K562 (cell line): Measurements from ENCODE around the gene SMAD3.

Experiments used
- BCOR ChIP-seq: fragments of 450-650 bp; IDR thresholded peaks from 2 replicates; pipeline ENCODE4 v1.6.1; 2016
- XRCC3 ChIP-seq: fragments of 450-650 bp; IDR thresholded peaks from 2 replicates; pipeline ENCODE4 v1.6.1; 2017; ENCODE audit warnings: mild to moderate bottlenecking, moderate library complexity
- ZBTB8A ChIP-seq: fragments of 450-650 bp; IDR thresholded peaks from 2 replicates; pipeline ENCODE4 v1.6.1; 2018; ENCODE audit warnings: mild to moderate bottlenecking, moderate library complexity; ENCODE audit not compliant: partially characterized antibody
- ZNF436 ChIP-seq: fragments of 250-450, 450-650 bp; sonication (Bioruptor Pico); formaldehyde crosslinking; IDR thresholded peaks from 2 replicates; pipeline ENCODE4 v1.7.0; 2020; ENCODE audit warnings: mild to moderate bottlenecking
- TF ChIP-seq, protein P1 (sequence below), 2 experiments: fragments of 450-650 bp in 1 of 2; sonication (generic) in 1 of 2; formaldehyde crosslinking in 1 of 2; IDR thresholded peaks in 1 of 2; conservative IDR thresholded peaks in 1 of 2; 2 replicates each; pipeline versions ENCODE4 v1.6.1 to v1.8.1; 2016 to 2023; ENCODE audit warnings: mild to moderate bottlenecking in 2 of 2, moderate library complexity in 2 of 2, inconsistent platforms in 1 of 2, missing genetic modification reagents in 1 of 2

DNA sequence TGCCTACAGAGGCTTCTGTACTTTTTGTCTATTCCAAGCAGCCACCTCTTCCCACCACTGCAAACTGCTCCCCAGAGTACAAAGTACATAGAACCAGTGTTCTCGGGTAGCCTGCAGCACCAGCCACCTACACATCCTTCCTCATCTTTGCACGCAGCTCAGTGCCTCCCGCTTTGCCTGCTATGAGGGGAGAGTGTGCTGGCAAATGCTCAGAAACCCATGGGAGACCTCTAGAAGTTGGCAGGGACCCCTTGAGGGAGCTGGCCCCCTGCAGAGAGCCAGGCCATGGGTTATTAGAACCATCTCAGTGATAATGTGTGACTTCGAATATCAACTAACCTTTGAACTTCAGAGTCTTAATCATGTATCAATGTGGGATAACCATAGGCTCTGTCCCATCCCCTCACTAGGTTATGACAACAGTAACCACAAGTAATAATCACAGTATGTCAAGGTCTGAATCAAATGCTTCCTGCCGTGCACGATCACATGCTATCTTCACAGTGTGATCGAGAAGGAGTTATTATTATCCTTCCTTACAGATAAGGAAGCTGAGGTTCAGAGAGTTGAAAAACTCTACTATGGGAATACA lies 22.8 kb upstream of the SMAD3 start:
- TF ChIP-seq ZBTB8A = no peak
- TF ChIP-seq ZNF436 (CRISPR knock-in tag) = no peak
- TF ChIP-seq, protein P1, sequence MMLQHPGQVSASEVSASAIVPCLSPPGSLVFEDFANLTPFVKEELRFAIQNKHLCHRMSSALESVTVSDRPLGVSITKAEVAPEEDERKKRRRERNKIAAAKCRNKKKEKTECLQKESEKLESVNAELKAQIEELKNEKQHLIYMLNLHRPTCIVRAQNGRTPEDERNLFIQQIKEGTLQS (IDR thresholded peaks at IDR 0.05) = no peak
- TF ChIP-seq, protein P1 (CRISPR knock-in tag; conservative IDR thresholded peaks at IDR 0.05) = no peak
- TF ChIP-seq BCOR = no peak
- TF ChIP-seq XRCC3 = no peak
